ENCODE results near the gene ASAH2.

Gene ASAH2

DNA sequence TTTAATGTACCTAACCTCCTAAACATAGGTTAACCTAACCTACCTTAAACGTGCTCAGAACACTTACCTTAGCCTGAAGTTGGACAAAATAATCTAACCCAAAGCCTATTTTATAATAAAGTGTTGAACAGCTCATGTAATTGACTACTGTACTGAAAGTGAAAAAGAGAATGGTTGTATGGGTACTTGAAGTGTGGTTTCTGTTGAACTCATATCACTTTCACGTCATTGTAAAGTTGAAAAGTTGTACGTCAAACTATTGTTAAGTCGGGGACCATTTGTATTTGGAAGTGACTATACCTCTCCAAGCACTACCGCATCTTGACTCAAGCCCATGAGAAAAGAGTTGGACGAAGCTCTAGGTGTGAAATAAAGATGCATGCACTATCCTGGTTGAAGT is 37.9 kb upstream of the ASAH2 start:
- in situ Hi-C loops (cut with MboI; ENCODE audit: low sequenced_read_pairs, unreplicated experiment) = no loop called here
- TF ChIP-seq, protein P1, sequence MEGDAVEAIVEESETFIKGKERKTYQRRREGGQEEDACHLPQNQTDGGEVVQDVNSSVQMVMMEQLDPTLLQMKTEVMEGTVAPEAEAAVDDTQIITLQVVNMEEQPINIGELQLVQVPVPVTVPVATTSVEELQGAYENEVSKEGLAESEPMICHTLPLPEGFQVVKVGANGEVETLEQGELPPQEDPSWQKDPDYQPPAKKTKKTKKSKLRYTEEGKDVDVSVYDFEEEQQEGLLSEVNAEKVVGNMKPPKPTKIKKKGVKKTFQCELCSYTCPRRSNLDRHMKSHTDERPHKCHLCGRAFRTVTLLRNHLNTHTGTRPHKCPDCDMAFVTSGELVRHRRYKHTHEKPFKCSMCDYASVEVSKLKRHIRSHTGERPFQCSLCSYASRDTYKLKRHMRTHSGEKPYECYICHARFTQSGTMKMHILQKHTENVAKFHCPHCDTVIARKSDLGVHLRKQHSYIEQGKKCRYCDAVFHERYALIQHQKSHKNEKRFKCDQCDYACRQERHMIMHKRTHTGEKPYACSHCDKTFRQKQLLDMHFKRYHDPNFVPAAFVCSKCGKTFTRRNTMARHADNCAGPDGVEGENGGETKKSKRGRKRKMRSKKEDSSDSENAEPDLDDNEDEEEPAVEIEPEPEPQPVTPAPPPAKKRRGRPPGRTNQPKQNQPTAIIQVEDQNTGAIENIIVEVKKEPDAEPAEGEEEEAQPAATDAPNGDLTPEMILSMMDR (IDR thresholded peaks at IDR 0.05; ENCODE audit: borderline replicate concordance, control extremely low read depth, extremely low read depth, insufficient read depth, missing control alignments) = no peak
- no peak for DNase-seq (ENCODE audit: low spot score)

DNA sequence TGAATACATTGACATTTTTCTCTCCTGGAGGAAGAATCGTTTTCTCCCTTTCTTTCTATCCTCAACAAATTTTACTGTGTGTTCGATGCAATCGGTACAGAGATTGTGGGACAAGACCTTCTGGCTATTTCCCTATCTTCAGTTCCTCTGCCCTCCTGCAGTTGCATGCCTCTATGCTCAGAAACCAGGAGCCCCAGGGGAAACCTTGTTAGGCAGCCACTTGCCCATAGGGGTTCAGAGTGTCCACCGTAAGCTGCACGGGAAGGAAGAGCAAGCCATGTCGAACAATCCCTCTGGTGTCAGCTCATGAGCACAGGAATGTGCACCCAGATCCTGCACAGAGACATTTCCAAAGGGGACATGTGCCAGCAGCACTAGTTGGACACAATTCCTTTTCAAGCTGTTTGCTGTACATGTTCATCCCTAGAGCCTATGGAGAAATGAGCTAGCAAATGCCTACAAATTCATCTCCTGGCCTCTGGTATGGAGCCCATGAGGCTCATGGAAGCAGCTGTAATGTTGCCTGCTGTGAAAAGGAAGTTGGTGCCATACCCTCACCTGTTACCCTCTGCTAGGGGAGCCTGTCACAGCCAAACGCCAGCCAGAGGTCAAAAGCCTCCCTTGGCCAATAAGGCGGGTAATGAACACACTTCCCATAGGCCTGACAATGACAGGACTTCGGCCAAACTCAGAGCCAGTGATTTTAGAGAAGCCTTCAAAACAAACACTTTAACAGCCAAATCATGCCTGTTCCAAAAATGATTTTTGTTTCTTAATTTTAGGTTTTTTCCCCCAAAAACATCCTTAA is 35.9 kb upstream of the ASAH2 start:
- in situ Hi-C loops (cut with MboI; ENCODE audit: low sequenced_read_pairs, unreplicated experiment) = no loop called here
- no peak for DNase-seq (ENCODE audit: low spot score)
- TF ChIP-seq, protein P1 (IDR thresholded peaks at IDR 0.05; ENCODE audit: borderline replicate concordance, control extremely low read depth, extremely low read depth, insufficient read depth, missing control alignments) = no peak

DNA sequence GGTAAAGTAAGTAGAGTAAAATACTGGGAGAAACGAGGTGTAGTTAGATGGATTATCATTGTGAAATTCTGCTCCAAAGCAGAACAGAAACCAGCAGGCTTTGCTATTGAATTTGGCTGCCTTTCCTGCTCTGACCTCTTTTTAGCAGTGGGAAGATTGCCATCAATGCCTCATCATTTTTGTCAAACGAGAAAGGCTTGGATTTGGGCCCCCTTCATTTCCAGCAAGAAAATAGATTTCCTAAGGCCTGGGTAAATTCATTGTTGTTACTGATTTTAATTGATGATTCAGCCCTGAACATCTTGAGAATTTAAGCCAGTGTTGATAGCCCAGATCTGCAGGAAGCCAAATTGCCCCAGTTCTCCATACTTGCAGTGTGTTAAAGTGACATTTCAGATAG is 35.2 kb upstream of the ASAH2 start:
- TF ChIP-seq, protein P1 (IDR thresholded peaks at IDR 0.05; ENCODE audit: borderline replicate concordance, control extremely low read depth, extremely low read depth, insufficient read depth, missing control alignments) = no peak
- no peak for DNase-seq (ENCODE audit: low spot score)
- in situ Hi-C loops (cut with MboI; ENCODE audit: low sequenced_read_pairs, unreplicated experiment) = no loop called here

DNA sequence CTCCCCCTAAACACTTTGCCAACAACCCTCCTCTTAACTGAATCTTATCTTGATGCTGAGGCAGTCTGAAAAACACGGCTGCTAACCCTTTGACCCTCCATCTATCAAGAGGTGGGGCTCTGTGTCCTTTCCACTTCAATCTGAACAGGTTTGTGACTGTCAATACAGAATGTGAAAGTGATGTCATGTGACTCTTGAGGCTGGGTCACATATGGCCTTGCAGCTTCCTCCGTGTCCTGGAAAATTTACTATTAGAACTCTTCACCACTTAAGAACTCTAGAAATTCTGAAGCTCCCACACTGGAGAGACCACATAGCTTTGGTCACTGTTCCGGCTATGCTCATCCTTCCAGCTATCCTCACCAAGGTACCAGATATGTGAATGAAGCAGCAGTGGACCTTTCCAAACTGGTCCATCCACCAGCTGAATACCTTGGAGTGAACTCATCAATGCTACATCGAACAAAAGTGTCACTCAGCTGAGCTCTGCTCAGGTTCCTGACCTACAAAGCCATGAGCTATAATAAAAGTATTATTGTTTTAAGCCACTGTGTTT is 30.7 kb upstream of the ASAH2 start:
- no peak for DNase-seq (ENCODE audit: low spot score)
- TF ChIP-seq, protein P1 (IDR thresholded peaks at IDR 0.05; ENCODE audit: borderline replicate concordance, control extremely low read depth, extremely low read depth, insufficient read depth, missing control alignments) = no peak
- in situ Hi-C loops (cut with MboI; ENCODE audit: low sequenced_read_pairs, unreplicated experiment) = no loop called here

DNA sequence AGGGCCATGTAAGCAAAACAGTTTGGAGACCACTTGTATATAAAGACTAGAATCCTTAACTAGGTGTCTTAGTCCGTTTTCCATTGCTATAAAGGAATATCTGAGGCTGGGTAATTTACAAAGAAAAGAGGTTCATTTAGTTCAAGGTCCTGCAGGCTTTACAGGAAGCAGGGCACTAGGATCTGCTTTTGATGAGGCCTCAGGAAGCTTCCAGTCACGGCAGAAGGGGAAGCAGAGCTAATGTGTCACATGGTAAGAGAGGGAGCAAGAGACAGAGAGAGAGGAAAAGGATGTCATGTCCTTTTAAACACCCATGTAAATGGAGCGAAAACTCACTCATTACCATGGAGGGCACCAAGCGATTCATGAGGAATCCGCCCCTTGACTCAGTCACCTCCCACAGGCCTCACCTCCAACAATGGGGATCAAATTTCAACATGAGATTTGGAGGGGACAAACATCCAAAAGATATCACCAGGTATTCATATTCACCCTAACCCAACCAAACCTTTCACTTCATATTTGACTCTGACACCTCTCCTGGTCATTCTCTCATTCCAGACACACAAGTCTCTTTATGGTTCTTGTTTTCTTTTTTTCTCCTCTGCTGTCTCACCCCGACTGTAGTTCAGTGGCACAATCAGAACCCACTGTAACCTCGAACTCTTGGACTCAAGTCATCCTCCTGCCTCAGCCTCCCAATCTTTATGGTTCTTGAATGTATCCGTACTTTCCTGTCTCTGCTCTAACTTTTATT is 30.1 kb upstream of the ASAH2 start:
- in situ Hi-C loops (cut with MboI; ENCODE audit: low sequenced_read_pairs, unreplicated experiment) = no loop called here
- TF ChIP-seq, protein P1 (IDR thresholded peaks at IDR 0.05; ENCODE audit: borderline replicate concordance, control extremely low read depth, extremely low read depth, insufficient read depth, missing control alignments) = no peak
- DNase-seq (ENCODE audit: low spot score) = no peak

DNA sequence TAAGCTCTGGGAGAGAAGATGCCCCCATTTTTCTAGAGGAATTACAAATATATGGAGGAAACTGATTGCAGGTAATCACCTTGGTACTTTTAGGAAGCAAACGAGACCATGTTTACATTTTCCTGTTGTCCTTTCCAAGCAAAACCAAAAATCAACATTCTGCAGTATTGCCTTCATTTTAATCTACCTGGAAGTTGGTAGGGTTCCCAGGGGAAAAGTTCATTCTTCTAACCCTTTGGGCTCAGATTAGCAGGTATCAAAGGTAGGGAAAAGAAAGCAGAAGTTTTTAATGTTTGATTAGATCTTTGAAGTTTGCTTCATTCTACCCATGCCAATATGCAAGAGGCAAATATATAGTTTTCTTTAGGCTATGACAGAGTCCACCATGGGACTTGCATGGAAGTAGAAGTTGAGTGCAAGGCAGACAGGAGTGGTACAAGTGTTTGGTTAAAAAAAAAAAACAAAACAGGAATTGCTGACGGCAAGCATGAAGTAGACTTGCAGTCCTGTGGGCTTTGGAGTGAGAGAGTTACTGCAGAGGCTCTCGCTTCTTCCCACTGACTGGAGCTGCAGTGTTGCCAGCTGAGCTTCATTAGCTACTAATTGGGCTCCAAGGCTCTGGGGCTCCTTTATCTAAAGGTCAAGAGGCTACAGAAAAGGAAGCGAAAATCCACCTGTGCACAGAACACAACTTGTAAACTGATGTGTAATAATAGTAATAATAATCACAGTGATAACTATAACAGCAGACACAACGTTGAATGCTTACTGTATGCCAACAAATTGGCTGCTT is 28.9 kb upstream of the ASAH2 start:
- TF ChIP-seq, protein P1 (IDR thresholded peaks at IDR 0.05; ENCODE audit: borderline replicate concordance, control extremely low read depth, extremely low read depth, insufficient read depth, missing control alignments) = no peak
- in situ Hi-C loops (cut with MboI; ENCODE audit: low sequenced_read_pairs, unreplicated experiment) = no loop called here
- no peak for DNase-seq (ENCODE audit: low spot score)
